Esophagus muscularis mucosa (tissue), 3 donors: ENCODE measurements around the gene LUC7L3.

Source experiments
- CTCF ChIP-seq, 3 experiments: fragments of 200-600 bp in 2 of 3; fragments of 450-650 bp in 1 of 3; sonication (generic) in 2 of 3; IDR thresholded peaks; one replicate each; pipeline ENCODE4 v1.5.1; 2017 to 2019; ENCODE audit warnings: antibody characterized with exemption in 3 of 3, mild to moderate bottlenecking in 2 of 3, moderate library complexity in 1 of 3
- POLR2A ChIP-seq: fragments of 450-650 bp; IDR thresholded peaks from one replicate; pipeline ENCODE4 v1.6.1; 2017; ENCODE audit warnings: antibody characterized with exemption, moderate library complexity, mild to moderate bottlenecking, low read depth
- POLR2AphosphoS5 ChIP-seq, 2 donors: sonication (generic); formaldehyde crosslinking; IDR thresholded peaks; one replicate each; pipeline ENCODE4 v1.6.1; 2017; ENCODE audit warnings: antibody characterized with exemption in 2 of 2

GRCh38 chr17:50712641-50713040, 6.8 kb upstream of the LUC7L3 start:
- TF ChIP-seq CTCF (IDR thresholded peaks at IDR 0.05) (no peak), POLR2AphosphoS5 (IDR thresholded peaks at IDR 0.05) (no peak), POLR2A (no peak)
